RPMI8226 (cell line): Measurements from ENCODE around the gene CLSTN3.

Source experiments
- DNase-seq: peaks from one replicate; pipeline ENCODE4 v3.0.0-alpha.2; 2015

CLSTN3 gene

DNA sequence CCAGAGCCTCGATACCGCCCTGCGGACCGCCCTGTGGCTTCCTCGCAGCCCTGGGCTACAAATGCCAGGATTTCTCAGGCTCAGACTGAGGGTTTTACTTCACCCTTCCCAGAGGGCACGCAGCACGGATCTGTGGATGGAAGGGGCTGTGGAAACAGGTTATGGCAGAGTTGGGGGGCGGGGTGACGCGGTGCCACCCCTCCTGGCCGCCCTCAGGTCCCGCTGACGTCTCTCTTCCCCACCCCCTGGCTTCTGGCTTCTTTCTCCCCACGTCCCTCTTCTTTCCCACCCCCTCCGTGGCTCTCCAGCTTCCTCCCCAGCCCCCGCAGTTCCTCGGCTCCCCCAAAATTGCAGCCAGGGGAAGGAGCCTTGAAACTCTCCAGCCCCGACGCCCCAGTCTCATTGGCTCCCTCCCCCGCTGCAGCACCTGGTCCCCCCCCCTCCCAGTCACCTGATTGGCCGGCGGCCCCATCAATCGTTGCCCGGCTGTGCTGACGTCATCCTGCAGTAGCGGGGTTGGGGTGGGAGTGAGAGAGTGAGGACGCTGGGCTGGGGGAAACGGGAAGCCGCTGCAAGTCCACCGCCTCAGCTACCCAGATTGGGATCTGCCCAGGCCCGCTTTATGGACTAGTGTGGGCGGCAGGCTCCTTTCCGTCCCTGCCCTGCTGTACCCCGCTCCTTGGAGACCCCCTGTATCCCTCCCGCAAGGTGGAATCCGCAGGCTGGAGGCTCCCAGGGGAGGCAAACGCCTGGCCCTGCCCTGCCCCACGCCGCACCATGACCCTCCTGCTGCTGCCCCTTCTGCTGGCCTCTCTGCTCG lies at the start of gene CLSTN3:
Gene CLSTN3 (plus strand): TSS at position 500 of the 820 bp plus-strand sequence. CDS start 278 bp downstream, at position 778.
- DNase-seq: peak; percentile 86

DNA sequence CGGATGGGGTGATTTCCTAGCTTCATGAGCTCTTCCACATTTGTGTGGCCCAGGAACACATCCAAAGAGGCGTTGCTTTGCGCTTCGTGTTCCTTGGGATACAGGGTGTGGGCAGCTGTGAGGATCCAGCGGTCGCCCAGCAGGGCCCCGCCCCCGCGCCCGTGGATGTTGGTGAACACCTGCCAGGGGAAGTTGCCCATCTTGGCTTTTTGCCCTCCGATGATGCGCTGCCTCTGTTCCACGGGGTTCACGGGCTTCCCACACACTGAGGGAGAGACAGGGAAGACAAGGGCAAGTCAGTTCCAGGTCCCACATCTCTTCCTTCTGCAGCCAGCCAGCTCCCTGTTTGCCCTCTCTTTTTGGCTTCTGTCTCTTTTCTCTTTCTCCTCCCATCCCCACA lies 49.1 kb upstream of the CLSTN3 start:
- no peak for DNase-seq

DNA sequence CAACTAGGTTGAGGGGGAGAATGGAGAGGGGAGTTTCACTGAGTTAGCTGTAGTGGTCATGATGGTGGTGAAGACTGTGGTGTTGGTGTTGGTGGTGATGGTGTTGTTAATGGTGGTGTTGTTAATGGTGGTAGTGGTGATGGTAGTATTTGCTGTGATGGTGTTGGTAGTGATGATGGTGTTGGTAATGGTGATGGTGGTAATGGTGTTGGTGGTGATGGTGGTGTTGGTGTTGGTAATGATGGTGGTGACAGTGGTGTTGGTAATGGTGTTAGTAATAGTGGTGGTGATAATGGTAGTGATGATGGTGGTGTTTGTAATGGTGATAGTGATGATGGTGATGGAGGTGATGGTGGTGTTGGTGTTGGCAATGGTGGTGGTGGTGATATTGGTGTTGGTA lies 47.0 kb upstream of the CLSTN3 start:
- no peak for DNase-seq

DNA sequence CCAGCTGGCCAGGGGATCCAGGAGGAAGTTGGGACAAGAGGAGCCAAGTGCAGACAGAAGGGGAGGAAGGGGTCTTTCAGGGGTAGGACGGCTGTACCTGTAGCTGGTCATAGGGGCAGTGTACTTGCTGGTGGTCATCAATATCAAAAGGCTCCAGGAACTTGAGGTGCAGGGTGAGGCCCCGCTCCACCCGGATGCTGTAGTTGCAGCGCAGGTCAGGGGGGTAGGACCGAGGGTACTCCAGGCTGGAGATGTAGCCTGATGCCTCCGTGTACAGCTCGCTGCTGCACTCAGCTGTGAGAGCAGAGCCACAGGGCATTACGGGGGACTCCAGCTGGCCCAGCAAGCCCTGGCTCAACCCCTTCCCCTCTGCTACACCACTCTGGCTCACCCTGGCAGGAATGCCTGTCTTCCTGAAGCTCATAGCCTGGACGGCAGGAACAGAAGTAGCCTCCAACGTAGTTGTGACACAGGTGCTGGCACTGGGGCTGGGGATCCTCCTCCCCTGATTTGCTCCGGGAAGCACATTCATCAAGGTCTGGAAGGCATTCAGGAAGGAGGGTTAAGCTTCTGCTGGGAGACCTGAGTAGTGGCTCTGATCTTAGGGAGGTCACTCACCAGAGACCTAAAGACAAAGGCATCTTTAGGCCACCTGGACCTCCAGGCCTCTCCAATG lies 40.8 kb upstream of the CLSTN3 start:
- no peak for DNase-seq

DNA sequence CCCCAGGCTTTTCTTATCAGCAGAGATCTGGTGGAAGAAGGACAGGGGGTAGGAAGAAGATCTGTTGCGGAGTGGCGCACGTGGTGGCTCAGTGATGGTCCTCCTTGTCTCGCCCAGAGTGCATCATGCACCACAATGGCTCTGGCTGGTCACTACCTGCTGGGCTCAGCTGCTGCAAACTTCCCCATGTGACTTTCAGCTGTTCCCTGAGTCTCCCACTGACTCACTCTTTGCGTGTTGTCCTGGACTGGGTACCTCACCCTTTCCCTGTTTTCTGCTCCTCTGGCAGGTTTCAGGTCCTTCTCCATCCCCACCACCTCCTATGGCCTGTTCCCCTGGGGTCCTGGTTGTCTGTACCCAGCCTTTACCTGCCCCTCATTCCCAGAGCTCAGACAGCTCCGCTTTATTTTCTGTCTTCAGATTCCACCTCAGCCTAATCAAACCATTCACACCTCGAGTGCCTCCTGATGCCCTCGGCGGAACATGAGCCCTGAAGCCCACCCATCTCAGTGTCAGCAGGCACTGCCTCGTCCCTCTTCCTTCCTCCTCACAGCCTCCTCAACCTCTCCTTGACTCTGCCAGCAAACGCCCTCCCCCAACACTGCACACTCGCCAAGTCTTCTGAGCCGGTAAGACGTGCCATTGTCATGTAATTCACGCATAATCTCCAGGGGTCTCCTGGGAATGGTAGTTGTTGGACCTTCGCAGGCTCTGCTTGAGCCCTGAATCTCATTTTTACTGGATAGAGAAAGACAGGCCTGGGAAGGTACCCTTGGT lies 39.8 kb upstream of the CLSTN3 start:
- DNase-seq: no peak

DNA sequence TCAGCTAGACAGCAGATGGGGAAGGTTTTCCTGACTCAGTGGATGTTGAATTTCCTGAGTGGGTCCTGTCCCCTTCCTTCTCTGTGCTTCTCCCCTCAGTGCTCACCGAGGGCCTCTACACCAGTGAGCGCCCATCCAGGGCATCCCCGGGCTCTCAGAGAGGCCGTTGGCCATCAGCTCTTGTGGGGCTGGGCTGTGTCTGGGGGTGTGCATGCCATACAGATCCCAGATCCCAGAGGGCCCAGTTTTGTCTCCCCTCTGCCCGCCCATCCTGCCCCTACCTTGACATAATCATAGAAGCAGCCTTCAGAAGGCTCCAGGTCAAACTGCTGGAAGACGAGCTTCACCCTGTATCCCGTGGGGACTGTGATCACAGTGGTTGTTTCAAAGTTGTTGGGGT lies 39.0 kb upstream of the CLSTN3 start:
- no peak for DNase-seq

DNA sequence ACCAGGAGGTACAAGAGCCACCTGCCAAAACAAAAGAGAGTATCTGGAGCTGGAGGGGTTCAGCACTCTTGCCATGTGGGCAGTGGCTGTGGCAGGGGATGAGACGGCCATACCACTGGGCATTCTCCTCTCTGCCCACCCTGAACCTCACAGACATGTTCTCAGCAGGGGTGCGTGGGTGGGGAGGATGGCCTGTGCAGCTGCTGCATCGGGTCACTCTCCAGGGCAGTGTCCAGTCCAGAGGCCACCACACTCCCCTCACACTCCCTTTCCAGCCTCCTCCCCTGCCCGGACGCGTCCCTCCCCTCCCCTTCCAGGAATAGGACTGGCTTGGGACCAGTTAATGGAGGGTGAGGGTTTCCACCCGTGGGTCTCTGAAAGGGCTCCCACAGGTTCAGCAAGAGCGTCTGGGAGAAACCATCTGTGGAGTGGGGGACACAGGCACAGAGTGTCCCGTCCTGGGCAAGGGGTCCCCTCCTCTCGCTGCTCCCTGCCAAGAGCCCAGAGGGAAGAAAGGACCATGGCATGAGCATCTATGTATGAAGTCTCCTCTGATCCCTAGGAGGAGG lies 38.4 kb upstream of the CLSTN3 start:
- DNase-seq: no peak

DNA sequence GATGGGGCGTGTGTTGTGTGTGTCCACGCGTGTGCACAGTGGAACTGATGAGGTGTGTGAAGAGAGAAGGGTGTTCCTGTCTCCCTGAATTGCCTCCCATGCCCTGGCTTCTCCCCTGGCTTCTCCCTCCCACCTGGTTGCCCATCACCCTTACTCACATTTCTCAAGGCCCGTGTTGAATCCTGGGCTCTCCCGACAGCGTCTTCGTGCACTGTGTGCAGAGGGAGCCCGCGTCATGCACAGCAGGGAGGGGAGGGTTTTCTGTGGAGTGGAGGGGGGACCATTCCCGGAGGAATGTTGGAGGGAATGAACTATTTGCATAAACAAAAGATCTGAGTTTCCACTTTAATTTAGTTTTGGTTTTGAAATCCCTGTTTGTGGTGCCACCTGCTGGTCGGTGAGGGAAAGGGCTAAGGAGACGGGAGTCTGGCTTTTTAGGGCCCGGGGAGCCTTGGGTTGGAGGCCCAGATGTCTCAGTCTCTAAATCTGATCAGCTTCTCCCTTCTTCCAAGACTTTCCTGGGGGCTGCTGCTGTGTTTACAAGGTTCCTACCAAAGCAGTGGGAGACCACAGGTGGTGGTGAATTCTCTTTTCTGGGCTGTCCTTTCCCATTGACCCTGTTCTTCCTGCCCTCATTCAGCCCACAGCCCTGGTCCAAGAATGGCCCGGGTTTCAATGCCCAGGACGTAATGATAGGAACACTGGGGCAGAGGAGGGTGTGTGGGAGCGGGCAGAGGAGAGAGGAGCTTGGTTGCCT lies 37.8 kb upstream of the CLSTN3 start, which contains the start of gene C1R:
Gene C1R (minus strand): TSS at position 217 of the 757 bp plus-strand sequence. CDS start 57 bp downstream, at position 160.
- peak; percentile 65 for DNase-seq

DNA sequence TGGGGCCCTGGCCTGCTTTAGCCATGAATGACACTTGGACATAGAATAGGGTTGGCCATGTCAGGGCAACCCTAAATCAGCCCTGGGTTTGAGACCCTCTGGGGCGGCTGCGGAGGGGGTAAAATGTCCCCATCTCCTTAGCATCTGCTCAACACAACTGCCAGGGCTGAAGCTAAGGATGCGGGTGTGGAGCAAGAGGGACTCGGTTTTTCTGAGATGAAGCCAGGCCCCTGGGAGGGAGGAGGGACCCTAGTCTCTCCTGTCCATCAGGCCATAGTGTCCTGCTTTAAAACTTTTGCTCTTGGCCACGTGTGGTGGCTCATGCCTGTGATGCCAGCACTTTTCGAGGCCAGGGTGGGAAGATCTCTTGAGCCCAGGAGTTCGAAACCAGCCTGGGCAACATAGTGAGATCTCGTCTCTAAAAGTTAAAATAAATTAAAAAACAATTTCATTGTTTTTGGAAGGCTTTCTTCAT lies 37.1 kb upstream of the CLSTN3 start:
- DNase-seq: no peak

DNA sequence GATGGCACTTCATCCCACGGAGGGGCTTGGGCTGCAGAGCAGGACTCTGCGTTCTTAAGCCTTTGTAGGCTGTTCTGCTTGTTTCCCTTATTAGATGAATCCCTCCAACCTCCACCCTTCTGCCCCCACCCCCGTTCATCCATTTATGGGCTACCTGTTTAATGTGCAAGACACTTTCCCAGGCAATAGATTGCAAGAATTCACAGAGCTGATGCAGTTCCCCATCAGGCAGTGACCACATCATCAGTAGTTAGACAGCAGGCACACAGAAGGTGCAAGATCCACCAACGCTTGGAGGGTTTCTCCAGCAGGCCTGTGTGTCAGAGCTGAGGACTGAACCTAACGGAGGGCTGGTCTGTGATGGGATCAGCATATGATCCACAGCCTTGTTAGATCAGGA lies 36.7 kb upstream of the CLSTN3 start:
- DNase-seq: no peak

DNA sequence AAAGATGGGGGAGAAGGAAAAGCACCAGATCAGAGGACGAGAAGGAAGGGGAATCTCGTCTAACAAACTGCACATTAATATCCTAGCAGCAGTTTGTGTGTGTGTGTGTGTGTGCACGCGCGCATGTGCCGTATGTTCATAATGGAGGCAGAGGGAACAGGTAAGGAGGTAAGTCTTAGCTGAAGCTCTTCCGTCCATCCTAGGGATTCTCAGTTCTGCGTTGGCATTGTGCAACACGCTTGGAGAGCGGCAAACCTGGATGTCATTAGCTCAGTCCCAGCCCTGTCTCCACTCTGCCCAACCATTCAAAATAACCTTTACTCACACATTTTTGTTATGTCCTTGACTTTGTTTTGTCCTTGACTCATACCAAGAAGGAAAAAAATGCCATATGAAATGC lies 36.3 kb upstream of the CLSTN3 start:
- no peak for DNase-seq

DNA sequence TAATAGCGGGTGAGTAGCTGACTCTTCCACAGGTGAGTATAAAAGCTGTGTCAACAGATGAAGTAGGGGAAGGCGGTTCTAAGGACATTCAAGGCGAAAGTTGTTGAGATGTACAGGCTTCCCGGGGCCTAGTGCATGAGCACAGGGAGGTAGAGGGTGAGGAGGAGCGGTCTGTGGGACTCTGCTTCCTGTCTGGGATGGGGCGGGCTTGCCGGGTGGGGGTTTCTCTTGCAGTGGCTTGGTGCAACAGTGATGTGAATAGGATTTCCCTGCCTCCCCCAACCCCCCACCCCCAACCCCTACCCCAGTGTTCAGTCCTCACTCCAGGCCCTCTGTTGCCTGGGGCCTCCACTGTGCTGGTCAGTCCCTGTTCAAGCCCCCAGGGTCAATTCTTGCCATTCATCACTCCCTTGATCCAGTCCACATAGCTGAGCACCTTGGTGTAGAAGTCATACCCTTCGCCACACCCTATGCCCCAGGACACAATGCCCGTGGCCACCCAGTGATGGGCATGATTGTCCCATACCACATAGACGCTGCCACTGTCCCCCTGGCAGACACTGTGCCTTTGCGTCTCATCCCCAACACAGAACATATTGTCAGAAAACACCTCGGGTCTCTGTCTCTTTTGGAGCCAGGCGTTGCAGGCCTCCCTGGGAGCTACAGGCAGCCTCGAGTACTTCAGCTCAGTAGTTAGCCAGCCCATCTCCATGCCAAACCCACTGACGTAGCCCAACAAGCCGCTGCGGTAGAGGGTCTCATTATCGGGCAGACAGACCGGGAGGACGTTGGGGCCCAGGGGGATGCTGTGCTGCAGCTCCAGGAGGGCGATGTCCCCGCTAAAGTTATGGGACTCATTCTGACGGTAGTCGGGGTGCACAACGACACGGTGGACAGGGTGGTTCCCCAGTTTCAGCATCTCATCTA lies 33.9 kb upstream of the CLSTN3 start:
- no peak for DNase-seq

DNA sequence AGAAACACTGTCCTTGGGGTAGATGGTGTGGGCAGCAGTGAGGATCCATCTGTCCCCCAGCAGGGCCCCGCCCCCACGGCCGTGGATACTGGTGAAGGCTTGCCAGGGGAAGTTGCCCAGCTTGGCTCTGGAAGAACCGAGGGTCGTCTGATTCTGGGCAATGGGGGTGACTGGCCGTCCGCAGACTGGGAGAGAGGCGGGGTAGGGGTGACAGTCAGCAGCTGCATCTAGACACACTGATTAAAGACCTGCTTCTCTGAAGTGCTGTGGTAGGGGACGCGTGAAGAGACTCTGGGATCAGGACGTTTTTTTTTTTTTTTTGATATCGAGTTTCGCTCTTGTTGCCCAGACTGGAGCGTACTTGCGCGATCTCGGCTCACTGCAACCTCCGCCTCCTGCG lies 33.2 kb upstream of the CLSTN3 start:
- DNase-seq: no peak

DNA sequence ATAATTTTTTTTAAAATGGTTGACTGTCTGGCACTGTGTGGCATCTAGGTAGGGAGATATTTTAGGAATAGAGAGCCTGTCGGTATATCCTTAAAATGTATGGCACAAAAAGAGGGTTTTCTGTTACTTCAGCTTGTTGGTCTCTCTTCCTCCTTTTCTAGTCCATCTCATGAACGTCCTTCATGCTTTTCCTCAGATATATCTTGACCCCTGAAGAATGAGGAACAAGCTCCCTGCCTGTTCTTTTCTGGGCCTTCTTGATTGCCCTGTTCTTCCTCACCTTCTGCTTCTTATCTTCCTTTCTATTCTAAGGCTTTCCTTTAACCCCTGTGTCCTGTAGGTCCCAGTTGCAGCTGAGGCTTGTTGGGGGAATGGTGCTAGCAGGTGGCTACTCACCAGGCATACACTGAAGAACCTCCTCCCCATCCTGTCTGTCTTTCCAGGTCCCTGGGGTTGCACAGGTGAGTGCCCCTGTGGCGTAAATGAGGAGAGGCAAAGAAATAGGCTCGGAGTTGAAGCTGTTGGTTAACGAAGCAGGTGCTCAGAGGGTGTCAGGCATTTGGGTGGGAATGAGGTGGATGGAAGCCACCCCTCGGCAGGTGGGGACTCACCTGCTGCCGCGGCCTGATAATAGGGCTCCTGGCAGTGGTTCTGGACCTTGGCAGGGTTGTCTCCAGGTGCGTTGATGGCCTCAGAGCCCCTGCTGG lies 30.7 kb upstream of the CLSTN3 start:
- no peak for DNase-seq

DNA sequence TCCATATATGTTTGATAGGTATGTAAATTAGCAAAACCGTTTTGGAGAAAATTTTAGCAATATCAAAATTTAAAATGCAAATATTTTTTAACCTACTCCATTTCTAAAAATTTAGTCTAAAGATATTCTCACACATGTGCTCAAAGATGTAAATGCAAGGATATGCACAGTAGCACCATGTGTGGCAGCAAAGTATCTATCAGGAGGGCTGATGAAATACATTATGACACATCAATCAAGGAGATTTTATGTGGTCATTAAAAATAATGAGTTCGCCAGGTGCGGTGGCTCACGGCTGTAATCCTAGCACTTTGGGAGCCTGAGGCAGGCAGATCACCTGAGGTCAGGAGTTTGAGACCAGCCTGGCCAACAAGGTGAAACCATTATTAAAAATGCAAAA lies 29.9 kb upstream of the CLSTN3 start:
- DNase-seq: no peak

DNA sequence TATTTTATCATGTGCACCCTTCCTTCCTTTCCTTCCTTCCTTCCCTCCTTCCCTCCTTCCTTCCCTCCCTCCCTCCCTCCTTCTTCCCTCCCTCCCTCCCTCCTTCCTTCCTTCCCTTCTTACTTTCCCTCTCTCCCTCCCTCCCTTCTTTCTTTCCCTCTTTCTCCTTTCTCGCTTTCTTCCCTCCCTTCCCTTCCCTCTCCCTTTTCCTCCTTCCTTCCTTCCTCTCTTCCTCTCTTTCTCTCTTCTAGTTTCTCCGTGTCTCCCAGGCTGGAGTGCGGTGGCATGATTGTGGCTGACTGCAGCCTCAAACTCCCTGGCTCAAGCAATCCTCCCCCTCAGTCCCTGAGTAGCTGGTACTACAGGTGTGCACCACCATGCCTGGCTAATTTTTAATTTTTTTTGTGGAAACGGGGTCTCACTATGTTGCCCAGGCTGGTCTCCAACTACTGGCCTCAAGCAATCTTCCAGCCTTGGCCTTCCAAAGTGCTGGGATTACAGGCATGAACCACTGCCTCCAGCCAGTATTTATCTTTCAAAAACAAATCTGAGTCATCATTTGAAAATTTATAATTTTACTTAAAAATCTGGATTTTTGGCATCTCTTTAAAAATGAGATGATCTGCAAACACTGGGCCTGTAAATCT lies 29.0 kb upstream of the CLSTN3 start:
- DNase-seq: no peak

DNA sequence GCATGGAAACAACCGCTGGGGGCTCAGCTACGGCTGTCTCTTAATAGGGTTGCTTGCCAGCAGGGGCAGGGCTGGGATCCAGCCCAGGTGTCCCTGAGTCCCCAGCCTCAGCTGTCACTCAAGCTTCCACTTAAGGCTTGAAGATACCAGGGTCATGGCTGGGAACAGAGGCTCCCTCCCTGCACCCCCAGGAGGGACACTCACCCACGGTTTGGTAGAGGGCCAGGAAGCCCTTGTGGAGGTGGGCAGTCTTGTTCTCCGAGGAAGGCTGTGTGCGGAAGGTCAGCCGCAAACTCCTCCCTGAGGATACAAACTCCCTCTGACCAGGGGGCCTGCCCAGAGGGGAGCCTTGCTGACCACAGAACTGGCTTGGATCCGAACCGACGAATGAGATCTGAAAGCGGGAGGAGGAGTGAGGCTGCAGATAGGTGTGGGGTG lies 28.5 kb upstream of the CLSTN3 start:
- no peak for DNase-seq

DNA sequence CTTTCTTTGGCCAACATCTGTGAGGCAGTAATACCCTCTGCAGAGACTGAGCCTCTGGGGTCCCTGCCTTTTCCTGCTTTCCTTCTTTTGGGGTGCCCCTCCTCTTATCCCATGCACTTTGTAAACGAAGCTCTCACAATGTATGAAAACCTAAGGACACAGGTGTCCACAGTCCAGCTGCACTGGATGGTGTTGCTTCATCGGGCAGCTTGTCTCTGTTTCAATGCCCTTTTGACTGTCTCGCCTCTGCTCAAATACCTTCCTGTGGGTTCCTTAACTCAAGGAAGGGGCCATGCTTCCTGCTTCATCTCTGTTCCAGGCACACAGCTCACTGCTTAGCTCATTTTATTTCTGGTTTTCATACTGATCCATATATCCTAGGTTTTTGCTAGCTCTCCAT lies 27.6 kb upstream of the CLSTN3 start:
- DNase-seq: no peak

DNA sequence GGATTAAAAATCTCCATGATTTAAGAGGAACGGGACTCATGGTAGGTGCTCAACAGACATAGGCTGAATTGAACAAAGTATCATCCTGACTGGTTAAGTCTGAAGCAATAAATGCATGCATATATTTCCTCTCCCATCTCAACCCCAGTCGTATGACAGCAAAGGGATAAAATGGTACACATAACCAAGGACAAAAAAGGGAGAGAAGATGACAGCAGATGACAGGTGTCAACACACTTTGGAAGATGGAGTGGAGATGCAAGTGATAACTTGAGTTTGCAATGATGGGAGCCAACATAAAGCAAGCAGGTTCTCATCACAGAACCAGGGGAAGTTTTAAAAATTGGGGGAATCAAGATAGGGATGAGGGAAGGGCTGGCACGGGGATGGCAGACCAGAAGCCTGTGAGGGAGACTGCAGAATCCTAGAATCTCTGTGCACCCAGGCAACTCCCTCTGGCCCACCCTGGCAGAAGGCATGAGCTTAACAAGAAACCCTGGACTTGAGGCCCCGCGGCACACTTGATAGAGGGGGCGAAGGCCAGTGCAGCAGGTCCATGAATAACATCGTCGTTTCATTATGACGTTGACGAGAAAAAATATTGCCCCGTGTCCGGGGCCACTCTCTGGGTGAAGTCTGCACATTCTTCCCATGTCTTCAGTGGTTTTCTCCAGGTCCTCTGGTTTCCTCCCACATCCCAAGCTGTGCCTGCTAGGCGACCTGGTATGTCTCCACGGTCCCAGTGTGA lies 26.2 kb upstream of the CLSTN3 start:
- no peak for DNase-seq
